Nephron progenitor cell (in vitro differentiated cells): ENCODE measurements around the gene HPCAL1.

Source experiments
- DNase-seq: peaks from one replicate; pipeline ENCODE4 v3.0.0; 2021
- H3K27ac Mint-ChIP-seq: 2 replicates; pipeline ENCODE4 v1.8.0; 2021; ENCODE audit warnings: mild to moderate bottlenecking, moderate library complexity, mixed read lengths
- H3K27me3 Mint-ChIP-seq: 2 replicates; pipeline ENCODE4 v1.8.0; 2021; ENCODE audit warnings: mild to moderate bottlenecking, low read depth, mixed read lengths; ENCODE audit not compliant: poor library complexity
- H3K36me3 Mint-ChIP-seq: 2 replicates; pipeline ENCODE4 v1.8.0; 2021; ENCODE audit warnings: low read depth, mixed read lengths
- H3K4me1 Mint-ChIP-seq: 2 replicates; pipeline ENCODE4 v1.8.0; 2021; ENCODE audit warnings: mixed read lengths
- H3K4me3 Mint-ChIP-seq: 2 replicates; pipeline ENCODE4 v1.8.0; 2021; ENCODE audit warnings: mild to moderate bottlenecking, moderate library complexity, mixed read lengths
- H3K9me3 Mint-ChIP-seq: 2 replicates; pipeline ENCODE4 v1.8.0; 2021; ENCODE audit warnings: mild to moderate bottlenecking, moderate library complexity, mixed read lengths
- CTCF ChIP-seq: fragments of 200-600 bp; sonication (generic); IDR thresholded peaks from 2 replicates; pipeline ENCODE4 v1.5.0; 2021; ENCODE audit warnings: antibody characterized with exemption

The HPCAL1 gene

DNA sequence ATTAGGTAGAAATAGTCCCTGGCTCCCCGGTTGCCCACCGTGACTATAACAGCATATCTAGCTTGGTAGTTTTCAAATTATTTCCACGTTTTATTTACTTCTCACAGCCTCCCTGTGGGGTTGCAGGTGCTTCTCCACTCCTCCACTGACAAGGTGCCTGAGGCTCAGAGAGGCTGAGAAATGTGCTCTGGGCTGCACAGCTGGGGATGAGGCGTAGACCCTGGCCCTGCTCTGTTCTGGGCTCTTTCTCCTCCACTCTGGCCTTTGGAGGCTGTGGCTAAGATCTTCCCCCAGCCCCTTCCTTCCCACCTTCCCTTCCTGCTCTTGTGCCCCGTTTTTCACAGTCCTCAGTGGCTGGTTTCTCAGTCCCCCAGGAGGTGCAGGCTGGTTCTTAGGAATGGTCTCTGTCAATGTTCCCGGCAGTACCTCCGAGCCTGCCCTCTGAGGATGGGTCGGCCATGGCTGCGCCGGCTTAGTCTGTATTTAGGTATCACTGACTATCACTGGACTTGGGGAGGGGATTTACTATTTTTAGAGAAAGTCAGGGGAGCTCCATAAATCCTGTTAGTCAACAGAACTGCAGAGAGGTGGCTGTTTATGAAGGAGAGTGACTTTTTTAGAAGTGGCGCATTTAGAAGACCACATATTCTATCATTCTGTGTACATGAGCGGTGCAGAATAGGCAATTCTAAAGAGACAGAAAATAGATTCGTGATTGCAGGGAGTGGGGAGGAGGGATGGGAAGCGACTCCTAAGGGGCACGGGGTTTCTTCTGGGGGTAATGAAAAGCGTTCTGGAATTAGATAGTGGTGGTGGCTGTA, 35.0 kb downstream of the HPCAL1 start:
- Mint-ChIP-seq H3K4me3 (no peak overlapping the region), H3K27ac (peak overlapping the region; percentile 12), H3K4me1 (peaks cover 37% of the 10 kb centered on the region), H3K36me3 (peaks cover 15% of the 10 kb centered on the region), H3K9me3 (peaks cover 20% of the 10 kb centered on the region), H3K27me3 (peaks cover 14% of the 10 kb centered on the region)
- TF ChIP-seq CTCF, result no peak
- DNase-seq, result no peak

DNA sequence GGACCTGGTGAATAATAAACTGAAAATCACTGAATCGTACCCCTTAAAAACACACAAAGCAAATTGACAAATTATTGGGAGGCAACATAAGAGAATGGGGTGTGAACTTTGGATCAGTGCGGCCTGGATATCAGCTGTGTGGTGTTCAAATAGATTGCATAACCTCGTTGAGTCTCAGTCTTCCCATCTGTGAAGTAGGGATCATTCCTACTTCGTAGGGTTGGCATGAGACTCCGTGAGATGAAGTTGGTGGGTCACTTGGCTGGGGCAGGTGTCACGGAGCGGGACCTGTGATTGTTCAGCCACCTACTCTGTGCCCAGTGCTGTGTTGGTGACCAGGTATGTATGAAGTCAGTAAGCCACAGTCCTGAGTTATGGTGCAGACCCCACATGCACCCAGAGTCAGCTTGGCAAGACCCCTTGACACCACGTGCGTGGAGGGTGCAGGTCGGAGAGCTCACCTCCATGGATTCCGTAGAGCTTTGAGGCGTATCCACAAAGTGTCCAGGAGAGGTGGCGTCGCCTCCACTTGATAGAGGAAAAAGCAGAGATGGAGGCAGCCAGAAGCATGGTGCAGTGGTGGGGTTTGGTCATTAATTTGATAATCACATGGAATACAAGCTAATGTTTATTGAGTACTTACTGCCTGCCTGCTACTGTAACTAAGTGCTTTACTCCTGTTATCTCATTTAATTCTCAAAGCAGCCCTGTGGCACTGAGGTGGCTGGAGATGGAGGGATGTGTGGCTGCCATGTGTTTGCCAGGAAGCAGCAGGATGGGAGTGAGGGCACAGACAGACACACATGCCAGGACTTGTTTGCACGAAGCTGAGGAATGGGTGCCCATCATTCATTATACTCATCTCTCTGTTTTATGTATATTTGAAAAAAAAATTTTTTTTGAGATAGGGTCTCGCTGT, 35.8 kb downstream of the HPCAL1 start:
- DNase-seq, result no peak
- H3K9me3 Mint-ChIP-seq, result peaks cover 20% of the 10 kb centered on the region
- no peak overlapping the region for H3K4me3 Mint-ChIP-seq
- H3K36me3 Mint-ChIP-seq, result peaks cover 15% of the 10 kb centered on the region
- peaks cover 37% of the 10 kb centered on the region for H3K4me1 Mint-ChIP-seq
- H3K27ac Mint-ChIP-seq, result peak overlapping the region; percentile 12
- no peak for TF ChIP-seq CTCF
- peaks cover 14% of the 10 kb centered on the region for H3K27me3 Mint-ChIP-seq

DNA sequence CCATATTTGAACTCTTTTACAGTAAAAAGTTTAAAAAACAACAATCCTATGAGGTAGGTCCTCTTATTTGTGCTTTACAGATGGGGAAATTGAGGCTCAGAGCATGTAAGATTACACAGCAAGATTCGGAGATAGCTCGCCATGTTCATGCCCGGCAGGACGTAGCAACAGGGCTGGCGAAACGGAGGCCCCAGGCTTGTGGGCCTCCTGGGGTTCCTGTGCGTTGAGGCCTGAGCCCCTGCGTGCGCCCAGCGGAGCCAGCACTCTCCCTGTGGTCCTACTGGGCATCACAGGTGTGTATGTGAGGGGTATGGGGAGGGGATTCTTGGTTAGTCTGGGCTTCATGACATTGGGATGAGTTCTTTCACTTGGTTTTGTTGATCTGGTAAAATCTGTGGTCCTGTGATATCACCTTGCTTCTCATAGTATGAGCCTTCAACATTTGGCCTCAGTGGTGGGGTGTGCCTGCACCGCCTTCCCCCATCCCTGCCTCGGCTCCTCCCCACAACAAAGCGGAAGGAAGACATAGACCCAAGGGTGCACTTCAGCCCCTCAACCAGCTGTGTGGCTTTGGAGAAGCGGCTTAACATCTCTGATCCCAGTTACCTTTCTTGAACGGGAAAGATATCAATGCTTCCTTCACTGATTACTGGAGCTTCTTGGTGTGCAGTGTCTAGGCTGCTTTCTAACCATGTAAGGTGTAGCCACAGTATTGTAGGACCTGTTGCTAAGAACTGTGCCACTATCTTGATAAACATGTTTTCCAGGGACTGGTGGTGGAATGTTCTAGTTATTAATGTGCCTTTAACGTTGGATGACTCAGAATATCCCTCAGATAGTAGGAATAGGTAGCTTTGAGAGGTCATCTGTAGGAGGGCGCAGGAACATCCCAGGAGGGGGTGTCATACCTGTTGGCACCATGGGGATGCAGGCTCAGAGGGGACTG, 37.2 kb downstream of the HPCAL1 start:
- H3K4me1 Mint-ChIP-seq, result peaks cover 46% of the 10 kb centered on the region
- peaks cover 14% of the 10 kb centered on the region for H3K36me3 Mint-ChIP-seq
- no peak overlapping the region for H3K4me3 Mint-ChIP-seq
- peaks cover 11% of the 10 kb centered on the region for H3K27me3 Mint-ChIP-seq
- H3K27ac Mint-ChIP-seq, result no peak overlapping the region
- no peak for DNase-seq
- no peak for TF ChIP-seq CTCF
- H3K9me3 Mint-ChIP-seq, result peaks cover 16% of the 10 kb centered on the region

DNA sequence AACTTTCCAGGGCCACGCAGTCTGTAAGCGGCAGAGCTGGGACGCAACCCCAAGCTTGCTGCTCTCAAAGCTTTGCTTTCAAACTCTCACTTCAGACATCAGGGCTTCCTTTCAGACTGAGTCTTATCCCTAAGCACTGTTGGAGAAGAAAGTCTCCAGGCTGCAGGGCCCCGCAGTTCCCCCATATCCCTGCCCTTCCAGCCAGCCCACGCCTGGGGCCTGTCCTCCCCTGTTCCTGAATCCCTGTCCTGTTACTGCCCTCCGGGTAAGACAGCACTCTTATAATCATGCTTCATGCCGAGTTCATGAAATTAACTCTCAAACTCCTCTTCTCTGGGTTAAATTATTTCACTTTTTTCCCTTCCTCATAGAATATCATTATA, 37.9 kb downstream of the HPCAL1 start:
- Mint-ChIP-seq H3K4me1 (peaks cover 50% of the 10 kb centered on the region), H3K36me3 (peaks cover 7% of the 10 kb centered on the region), H3K9me3 (peaks cover 9% of the 10 kb centered on the region), H3K27me3 (peaks cover 11% of the 10 kb centered on the region), H3K4me3 (no peak overlapping the region), H3K27ac (no peak overlapping the region)
- no peak for DNase-seq
- TF ChIP-seq CTCF, result no peak

GRCh38 chr2:10341193-10341592, 38.5 kb downstream of the HPCAL1 start:
- DNase-seq, result no peak
- Mint-ChIP-seq H3K4me1 (peaks cover 56% of the 10 kb centered on the region), H3K27ac (peak overlapping the region; percentile 23), H3K36me3 (peaks cover under 1% of the 10 kb centered on the region), H3K9me3 (peaks cover 3% of the 10 kb centered on the region), H3K27me3 (peaks cover 11% of the 10 kb centered on the region), H3K4me3 (no peak overlapping the region)
- TF ChIP-seq CTCF, result no peak
